Measurements from ENCODE around the gene SDC1. TPM values are rescaled to one million over a fixed set of nuclear protein-coding genes. Genes with fewer than 3 reads are reported as not detected.

Gene SDC1
- total and polyA plus RNA-seq, 2 experiments from 2014 or later = 92.3 to 107 TPM

GRCh38 chr2:20173496-20174402 is 51.2 kb downstream of the SDC1 start:
- H3K4me2 ChIP-seq = no peak overlapping the region
- no peak for DNase-seq (ENCODE audit: low spot score)
- no peak for TF ChIP-seq EZH2phosphoT487 (IDR thresholded peaks at IDR 0.05; ENCODE audit: low read depth, severe bottlenecking, unreplicated experiment)

GRCh38 chr2:20173064-20173463 is 51.9 kb downstream of the SDC1 start:
- 95% methylated on average over 5 of the region's 5 CpGs for WGBS (ENCODE audit: low lambda C conversion rate, missing lambda C conversion rate)
- TF ChIP-seq EZH2 (IDR thresholded peaks at IDR 0.05; ENCODE audit: borderline replicate concordance) (no peak), CTCF (IDR thresholded peaks at IDR 0.05; ENCODE audit: poor library complexity) (no peak), EZH2phosphoT487 (IDR thresholded peaks at IDR 0.05; ENCODE audit: low read depth, severe bottlenecking, unreplicated experiment) (no peak)
- H3K27ac ChIP-seq = no peak overlapping the region

More at GRCh38 chr2:20173496-20174402, 51.2 kb downstream of the SDC1 start:
- Histone ChIP-seq H3K9me2 (replicated peaks; ENCODE audit: insufficient read depth) (no peaks in the 10 kb centered on the region), H3K36me3 (replicated peaks; ENCODE audit: insufficient read depth, low read depth) (no peaks in the 10 kb centered on the region), H3K27ac (no peak overlapping the region), H4K20me1 (ENCODE audit: insufficient read depth, poor library complexity, severe bottlenecking) (no peaks in the 10 kb centered on the region), H3K4me3 (no peak overlapping the region), H3K27me3 (no peaks in the 10 kb centered on the region), H2AFZ (no peak overlapping the region), H3K9me3 (ENCODE audit: low read depth) (no peaks in the 10 kb centered on the region), H3K79me2 (no peaks in the 10 kb centered on the region), H3K4me1 (ENCODE audit: insufficient read depth) (no peaks in the 10 kb centered on the region)
- WGBS (ENCODE audit: low lambda C conversion rate, missing lambda C conversion rate) = 90% methylated on average over 14 of the region's 14 CpGs

GRCh38 chr2:20172273-20173055 is 52.5 kb downstream of the SDC1 start:
- Histone ChIP-seq H3K4me1 (ENCODE audit: insufficient read depth) (no peaks in the 10 kb centered on the region), H3K4me2 (no peak overlapping the region), H3K9me3 (ENCODE audit: low read depth) (no peaks in the 10 kb centered on the region), H3K36me3 (replicated peaks; ENCODE audit: insufficient read depth, low read depth) (no peaks in the 10 kb centered on the region), H3K9me2 (replicated peaks; ENCODE audit: insufficient read depth) (no peaks in the 10 kb centered on the region), H3K27me3 (no peaks in the 10 kb centered on the region), H3K79me2 (no peaks in the 10 kb centered on the region), H2AFZ (no peak overlapping the region), H4K20me1 (ENCODE audit: insufficient read depth, poor library complexity, severe bottlenecking) (no peaks in the 10 kb centered on the region), H3K4me3 (no peak overlapping the region), H3K27ac (no peak overlapping the region)
- 81% methylated on average over 13 of the region's 13 CpGs for WGBS (ENCODE audit: low lambda C conversion rate, missing lambda C conversion rate)
- no peak for DNase-seq (ENCODE audit: low spot score)
- TF ChIP-seq EZH2phosphoT487 (IDR thresholded peaks at IDR 0.05; ENCODE audit: low read depth, severe bottlenecking, unreplicated experiment) (no peak), EZH2 (IDR thresholded peaks at IDR 0.05; ENCODE audit: borderline replicate concordance) (no peak)

More at GRCh38 chr2:20173064-20173463, 51.9 kb downstream of the SDC1 start:
- no peaks in the 10 kb centered on the region for H3K79me2 ChIP-seq
- no peak overlapping the region for H3K4me2 ChIP-seq
- no peaks in the 10 kb centered on the region for H3K27me3 ChIP-seq
- DNase-seq (ENCODE audit: low spot score) = no peak
- H3K9me3 ChIP-seq (ENCODE audit: low read depth) = no peaks in the 10 kb centered on the region
- no peak overlapping the region for H3K4me3 ChIP-seq
- H3K36me3 ChIP-seq (replicated peaks; ENCODE audit: insufficient read depth, low read depth) = no peaks in the 10 kb centered on the region
- no peaks in the 10 kb centered on the region for H3K4me1 ChIP-seq (ENCODE audit: insufficient read depth)
- H4K20me1 ChIP-seq (ENCODE audit: insufficient read depth, poor library complexity, severe bottlenecking) = no peaks in the 10 kb centered on the region
- H2AFZ ChIP-seq = no peak overlapping the region
- no peaks in the 10 kb centered on the region for H3K9me2 ChIP-seq (replicated peaks; ENCODE audit: insufficient read depth)

GRCh38 chr2:20171445-20171977 is 53.4 kb downstream of the SDC1 start:
- Histone ChIP-seq H3K9me3 (ENCODE audit: low read depth) (no peaks in the 10 kb centered on the region), H3K4me3 (no peak overlapping the region), H3K4me1 (ENCODE audit: insufficient read depth) (peaks cover 7% of the 10 kb centered on the region), H4K20me1 (ENCODE audit: insufficient read depth, poor library complexity, severe bottlenecking) (no peaks in the 10 kb centered on the region), H3K9me2 (replicated peaks; ENCODE audit: insufficient read depth) (no peaks in the 10 kb centered on the region), H3K27ac (no peak overlapping the region), H3K79me2 (no peaks in the 10 kb centered on the region), H2AFZ (no peak overlapping the region), H3K4me2 (no peak overlapping the region), H3K36me3 (replicated peaks; ENCODE audit: insufficient read depth, low read depth) (no peaks in the 10 kb centered on the region), H3K27me3 (no peaks in the 10 kb centered on the region)
- no peak for DNase-seq (ENCODE audit: low spot score)
- no peak for TF ChIP-seq EZH2phosphoT487 (IDR thresholded peaks at IDR 0.05; ENCODE audit: low read depth, severe bottlenecking, unreplicated experiment)
- no peak for TF ChIP-seq EZH2 (IDR thresholded peaks at IDR 0.05; ENCODE audit: borderline replicate concordance)
- TF ChIP-seq CTCF (IDR thresholded peaks at IDR 0.05; ENCODE audit: poor library complexity) = no peak
- WGBS (ENCODE audit: low lambda C conversion rate, missing lambda C conversion rate) = 80% methylated on average over 3 of the region's 3 CpGs
